Measurements from ENCODE around the gene TSEN34. TPM values are rescaled to one million over a fixed set of nuclear protein-coding genes. Genes with fewer than 3 reads are reported as not detected.
A peak's percentile ranks its signal among the peaks of the same experiment; 100 is the strongest.

TSEN34 gene
- total and polyA plus RNA-seq, 3 donors from 2014 or later = 73.1 to 177 (median 162) TPM

GRCh38 chr19:54152267-54152666 is 38.8 kb upstream of the TSEN34 start:
- no peak overlapping the region for H3K27ac ChIP-seq
- H3K36me3 ChIP-seq (ENCODE audit: low read depth, missing control alignments) = no peaks in the 10 kb centered on the region
- no peaks in the 10 kb centered on the region for H3K9me3 ChIP-seq
- no peaks in the 10 kb centered on the region for H3K4me1 ChIP-seq
- 85 to 88% methylated on average over 12 of the region's 12 CpGs for WGBS, 2 donors
- TF ChIP-seq POLR2A (IDR thresholded peaks at IDR 0.05) (no peak), CTCF (IDR thresholded peaks at IDR 0.05) (no peak)
- intact Hi-C loops (cut with DNase I; ENCODE audit: low total_unique reads) = no loop called here
- no peak overlapping the region for H3K4me3 ChIP-seq
- no peak for DNase-seq
- H3K27me3 ChIP-seq = no peaks in the 10 kb centered on the region

- no peaks in the 10 kb centered on the region for H3K9me3 ChIP-seq
- peak overlapping the region in 1 of 2 donors; percentile 25 for H3K27ac ChIP-seq
- no peak for TF ChIP-seq POLR2A (IDR thresholded peaks at IDR 0.05)
- TF ChIP-seq CTCF (IDR thresholded peaks at IDR 0.05) = no peak
- WGBS, 2 donors = 74 to 85% methylated on average over 10 to 23 of the region's 25 CpGs
- H3K36me3 ChIP-seq (ENCODE audit: low read depth, missing control alignments) = no peaks in the 10 kb centered on the region
- H3K4me1 ChIP-seq = no peaks in the 10 kb centered on the region
- H3K4me3 ChIP-seq = no peak overlapping the region
- intact Hi-C loops (cut with DNase I; ENCODE audit: low total_unique reads) = no loop called here
- H3K27me3 ChIP-seq = no peaks in the 10 kb centered on the region
- DNase-seq = no peak
Observed at GRCh38 chr19:54152878-54153524, 38.1 kb upstream of the TSEN34 start.

- peak overlapping the region in 1 of 2 donors; percentile 25 for H3K27ac ChIP-seq
- 82 to 83% methylated on average over 8 to 10 of the region's 10 CpGs for WGBS, 2 donors
- H3K36me3 ChIP-seq (ENCODE audit: low read depth, missing control alignments) = no peaks in the 10 kb centered on the region
- H3K4me1 ChIP-seq = peaks cover 8% of the 10 kb centered on the region
- TF ChIP-seq POLR2A (IDR thresholded peaks at IDR 0.05) = no peak
- TF ChIP-seq CTCF (IDR thresholded peaks at IDR 0.05) = no peak
- no peak for DNase-seq
- H3K27me3 ChIP-seq = no peaks in the 10 kb centered on the region
- intact Hi-C loops (cut with DNase I; ENCODE audit: low total_unique reads) = no loop called here
- no peak overlapping the region for H3K4me3 ChIP-seq
- H3K9me3 ChIP-seq = no peaks in the 10 kb centered on the region
Observed at GRCh38 chr19:54153731-54154326, 37.3 kb upstream of the TSEN34 start.

- 70 to 77% methylated on average over 12 to 18 of the region's 18 CpGs for WGBS, 2 donors
- H3K4me1 ChIP-seq = peaks cover 9% of the 10 kb centered on the region
- no peaks in the 10 kb centered on the region for H3K36me3 ChIP-seq (ENCODE audit: low read depth, missing control alignments)
- DNase-seq = no peak
- H3K27ac ChIP-seq = no peak overlapping the region
- TF ChIP-seq CTCF (IDR thresholded peaks at IDR 0.05) = no peak
- H3K9me3 ChIP-seq = no peaks in the 10 kb centered on the region
- H3K27me3 ChIP-seq = no peaks in the 10 kb centered on the region
- no peak overlapping the region for H3K4me3 ChIP-seq
- intact Hi-C loops (cut with DNase I; ENCODE audit: low total_unique reads) = no loop called here
Observed at GRCh38 chr19:54154603-54155345, 36.3 kb upstream of the TSEN34 start.
